Body of pancreas (tissue), 4 donors: Measurements from ENCODE around the gene RTBDN.

Experiments
- POLR2A ChIP-seq, 3 donors: fragments of 450-650 bp; IDR thresholded peaks; one replicate each; pipeline ENCODE4 v1.6.1; 2016; ENCODE audit warnings: antibody characterized with exemption in 3 of 3, mild to moderate bottlenecking in 2 of 3
- TF ChIP-seq, protein P1 (sequence below), 7 experiments: fragments of 450-650 bp in 4 of 7; fragments of 200-600 bp in 3 of 7; sonication (generic) in 3 of 7; IDR thresholded peaks; one replicate each; pipeline ENCODE4 v1.5.1; 2016 to 2019; ENCODE audit warnings: antibody characterized with exemption in 7 of 7

DNA sequence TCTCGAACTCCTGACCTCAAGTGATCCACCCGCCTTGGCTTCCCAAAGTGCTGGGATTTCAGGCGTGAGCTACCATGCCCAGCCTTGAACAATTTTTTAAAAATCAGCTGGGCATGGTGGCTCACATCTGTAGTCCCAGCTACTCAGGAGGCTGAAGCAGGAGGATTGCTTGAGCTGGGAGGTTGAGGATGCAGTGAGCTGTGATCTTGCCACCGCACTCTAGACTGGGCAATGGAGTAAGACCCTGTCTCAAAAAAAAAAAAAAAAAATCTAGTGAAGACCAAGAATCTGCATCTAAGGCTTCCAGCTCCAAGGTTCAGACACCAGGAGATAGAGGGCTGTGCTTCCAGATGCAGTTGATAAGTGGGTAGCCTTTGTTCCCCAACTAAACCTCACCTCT, 29.8 kb upstream of the RTBDN start:
- TF ChIP-seq, protein P1, sequence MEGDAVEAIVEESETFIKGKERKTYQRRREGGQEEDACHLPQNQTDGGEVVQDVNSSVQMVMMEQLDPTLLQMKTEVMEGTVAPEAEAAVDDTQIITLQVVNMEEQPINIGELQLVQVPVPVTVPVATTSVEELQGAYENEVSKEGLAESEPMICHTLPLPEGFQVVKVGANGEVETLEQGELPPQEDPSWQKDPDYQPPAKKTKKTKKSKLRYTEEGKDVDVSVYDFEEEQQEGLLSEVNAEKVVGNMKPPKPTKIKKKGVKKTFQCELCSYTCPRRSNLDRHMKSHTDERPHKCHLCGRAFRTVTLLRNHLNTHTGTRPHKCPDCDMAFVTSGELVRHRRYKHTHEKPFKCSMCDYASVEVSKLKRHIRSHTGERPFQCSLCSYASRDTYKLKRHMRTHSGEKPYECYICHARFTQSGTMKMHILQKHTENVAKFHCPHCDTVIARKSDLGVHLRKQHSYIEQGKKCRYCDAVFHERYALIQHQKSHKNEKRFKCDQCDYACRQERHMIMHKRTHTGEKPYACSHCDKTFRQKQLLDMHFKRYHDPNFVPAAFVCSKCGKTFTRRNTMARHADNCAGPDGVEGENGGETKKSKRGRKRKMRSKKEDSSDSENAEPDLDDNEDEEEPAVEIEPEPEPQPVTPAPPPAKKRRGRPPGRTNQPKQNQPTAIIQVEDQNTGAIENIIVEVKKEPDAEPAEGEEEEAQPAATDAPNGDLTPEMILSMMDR (IDR thresholded peaks at IDR 0.05): no peak
- no peak for TF ChIP-seq POLR2A (IDR thresholded peaks at IDR 0.05)
